ENCODE data around the gene SYVN1.

SYVN1 gene

DNA sequence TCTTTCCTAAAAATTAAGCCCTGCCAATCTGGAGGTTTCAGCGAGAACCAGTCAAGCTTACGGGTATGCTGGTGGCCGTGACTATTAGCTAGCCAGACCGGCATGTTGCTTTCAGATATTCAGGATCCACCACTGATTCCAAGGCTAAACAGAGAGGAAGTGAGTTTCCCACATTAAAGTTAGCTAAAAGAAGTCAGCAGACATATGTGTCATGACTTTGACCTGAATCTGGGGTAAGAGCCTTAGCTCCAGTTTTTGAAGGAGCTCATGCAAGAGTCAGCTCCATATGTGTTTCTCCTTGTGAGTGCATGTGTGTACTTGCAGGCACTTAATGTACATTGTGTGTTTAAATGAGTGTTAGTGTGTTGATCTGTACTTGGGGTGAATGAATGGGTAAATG, 48.9 kb downstream of the SYVN1 start:
- no peak for DNase-seq

DNA sequence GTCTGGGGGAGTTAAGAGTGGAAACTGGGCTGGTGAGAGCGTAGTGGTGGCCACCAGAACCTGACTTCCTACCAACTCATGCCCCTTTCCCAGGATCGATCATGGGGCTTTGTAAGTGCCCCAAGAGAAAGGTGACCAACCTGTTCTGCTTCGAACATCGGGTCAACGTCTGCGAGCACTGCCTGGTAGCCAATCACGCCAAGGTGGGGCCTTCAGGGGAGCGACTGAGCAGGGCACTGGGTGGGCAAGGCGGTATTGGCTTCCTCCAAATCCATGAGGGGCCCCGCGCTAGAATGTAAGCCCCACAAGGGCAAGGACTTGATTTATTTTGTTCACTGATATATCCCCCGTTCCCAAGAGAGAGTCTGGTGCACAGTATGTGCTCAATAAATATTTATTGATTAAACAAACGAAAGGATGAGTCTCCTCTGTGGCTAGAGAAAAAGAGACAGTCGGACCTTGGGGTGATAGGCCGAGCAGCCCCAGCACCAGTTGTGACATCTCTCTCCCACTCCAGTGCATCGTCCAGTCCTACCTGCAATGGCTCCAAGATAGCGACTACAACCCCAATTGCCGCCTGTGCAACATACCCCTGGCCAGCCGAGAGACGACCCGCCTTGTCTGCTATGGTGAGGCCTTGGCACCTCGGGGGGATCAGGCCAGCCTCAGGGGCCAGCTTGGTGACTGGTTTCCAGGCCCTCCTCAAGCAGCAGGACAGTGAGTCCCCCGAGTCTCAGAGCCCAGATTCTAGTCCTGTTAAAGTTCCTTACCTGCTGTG, 49.5 kb downstream of the SYVN1 start:
- no peak for DNase-seq

DNA sequence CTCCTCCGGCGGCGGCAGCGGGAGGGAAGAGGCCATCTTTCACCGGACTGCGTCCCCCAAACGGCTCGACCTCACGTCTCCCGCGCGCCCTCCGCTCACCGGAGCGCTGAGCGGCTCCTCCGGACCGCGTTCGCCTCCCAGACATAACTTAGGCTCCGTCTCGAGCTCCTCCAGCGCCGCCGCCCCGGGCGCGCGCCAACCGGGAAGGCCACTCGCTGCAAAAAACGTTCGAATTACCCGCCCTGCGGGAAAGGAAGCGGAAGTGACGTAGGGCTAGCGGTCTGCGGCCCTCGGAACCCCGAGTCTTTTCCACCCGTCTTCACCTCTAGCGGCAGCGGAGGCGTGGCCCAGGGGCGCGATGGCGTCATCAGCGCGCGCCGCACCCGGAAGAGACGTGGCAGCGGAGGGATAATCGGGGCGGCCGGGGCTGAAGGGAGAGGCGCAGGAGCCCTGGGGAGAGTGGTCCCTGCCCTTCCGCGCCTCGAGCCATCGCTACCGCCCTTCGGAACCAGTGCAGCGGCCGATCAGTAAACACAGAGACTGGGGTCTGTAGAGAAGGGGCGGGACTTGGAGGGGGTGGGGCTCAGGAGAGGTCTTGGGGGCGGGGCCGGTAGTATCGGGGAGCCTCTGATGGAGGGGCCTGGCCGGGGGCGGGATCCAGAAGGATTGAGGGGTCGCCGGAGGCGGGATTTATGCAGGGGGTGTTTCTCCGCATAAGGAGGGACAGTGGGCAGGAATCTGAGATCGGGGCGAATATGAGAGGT, 50.3 kb downstream of the SYVN1 start, which contains the start of the genes CDCA5 and ZFPL1:
TSS of gene CDCA5 (minus strand) at position 207 of the 764 bp plus-strand sequence. CDS start at position 145, 62 bp downstream.
TSS of gene ZFPL1 (plus strand) at position 389 of the 764 bp plus-strand sequence. CDS start 477 bp downstream, outside the sequence.
- peak; percentile 98 for DNase-seq

DNA sequence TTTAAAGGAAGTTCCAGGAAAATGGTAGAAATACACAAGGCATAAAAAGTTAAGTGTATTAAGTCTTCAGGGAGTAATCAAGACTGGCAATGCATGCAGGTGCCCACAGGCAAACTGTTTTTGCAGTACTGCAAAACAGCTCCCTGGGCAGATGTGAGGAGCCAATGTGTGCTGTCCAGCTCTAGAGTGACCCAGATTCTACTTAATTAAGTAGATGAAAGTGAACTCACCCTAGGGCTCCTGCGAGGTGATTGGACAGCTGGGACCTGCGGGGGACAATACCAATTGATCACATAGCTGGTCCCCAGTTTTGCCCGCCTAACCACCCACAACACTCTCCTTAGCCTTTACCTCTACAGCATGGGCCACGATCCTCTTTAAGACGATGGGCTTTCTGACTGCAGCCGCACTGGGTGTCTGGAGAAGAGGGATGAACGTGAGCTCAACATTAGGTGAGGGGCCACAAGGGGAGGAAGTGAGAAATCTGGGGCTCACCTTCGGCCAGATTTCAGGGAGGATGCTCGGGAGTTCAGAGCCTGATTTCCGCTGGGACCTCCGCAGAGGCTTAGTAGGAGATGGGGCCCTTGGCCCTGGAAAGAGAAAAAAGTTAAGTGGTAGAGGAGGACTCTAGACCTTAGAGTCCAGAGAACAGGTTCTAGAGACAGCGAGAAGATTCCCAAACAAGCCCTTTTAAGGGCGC, 51.0 kb downstream of the SYVN1 start:
- no peak for DNase-seq

DNA sequence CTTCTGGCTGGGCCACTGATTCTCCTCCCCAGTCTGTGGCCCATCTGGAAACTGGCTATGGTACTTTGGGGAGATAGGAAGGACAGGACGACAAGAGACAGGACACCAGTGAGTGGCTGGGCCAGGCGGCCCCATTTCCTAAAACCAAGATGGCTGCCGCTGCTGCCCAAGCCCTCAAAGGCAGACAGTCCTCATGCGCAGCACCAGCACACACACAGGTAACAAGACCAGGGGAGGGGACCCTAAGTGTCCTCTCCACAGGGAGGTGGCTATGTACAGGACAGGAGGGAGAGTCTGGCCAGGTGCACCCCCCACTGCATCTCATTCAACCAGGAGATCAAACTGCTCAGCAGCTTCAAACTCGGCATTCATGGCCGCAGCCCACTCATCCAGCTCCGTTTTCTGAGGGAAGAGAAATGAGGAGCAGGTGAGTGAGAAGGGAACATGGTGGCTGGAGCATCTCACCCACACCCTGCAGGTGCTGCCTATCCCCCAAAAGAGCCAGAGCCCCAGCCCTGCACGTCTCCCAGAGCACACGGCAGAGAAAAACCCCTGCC, 55.5 kb downstream of the SYVN1 start:
- DNase-seq: no peak

DNA sequence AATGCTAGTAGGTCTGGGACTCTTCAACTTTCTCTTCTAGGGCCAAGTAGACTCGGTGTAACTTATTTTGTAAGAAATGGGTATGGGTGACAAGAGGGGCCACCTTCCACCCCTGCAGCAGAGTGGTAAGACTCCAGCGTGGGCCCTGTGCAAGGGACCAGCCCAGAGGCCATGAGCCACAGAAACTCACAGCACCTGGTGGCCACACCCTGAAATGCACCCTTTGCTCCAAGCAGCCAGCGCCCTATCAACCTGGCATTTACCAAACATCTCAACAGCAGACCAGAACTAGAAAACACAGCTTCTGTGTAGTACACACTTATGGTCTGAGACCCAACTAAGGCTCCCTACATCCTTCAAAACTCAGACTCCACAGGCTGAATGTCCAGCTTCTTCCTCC, 56.2 kb downstream of the SYVN1 start:
- DNase-seq: peak; percentile 77

DNA sequence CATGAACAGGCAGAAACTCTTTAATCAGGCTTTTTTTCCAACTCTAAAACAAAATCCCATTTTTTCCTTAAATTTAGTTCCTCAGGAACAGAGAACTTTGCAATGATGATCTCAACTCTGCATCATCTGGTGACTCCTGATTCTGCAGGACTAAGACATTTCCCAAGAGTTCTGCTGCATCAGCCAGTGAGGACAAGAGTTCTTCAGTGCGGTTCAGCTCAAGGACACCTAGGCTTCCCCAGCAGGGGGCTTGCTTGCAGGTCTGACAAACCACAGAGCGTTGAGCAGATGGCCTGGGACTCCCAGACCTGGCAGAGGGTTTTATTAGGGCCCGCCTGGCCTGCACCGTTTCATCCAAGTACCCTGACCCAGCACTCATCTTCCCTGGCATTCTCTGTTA, 56.9 kb downstream of the SYVN1 start:
- DNase-seq: no peak

All from DMS53 (cell line).